Measurements from ENCODE around the gene DLK1. TPM values are rescaled to one million over a fixed set of nuclear protein-coding genes. Genes with fewer than 3 reads are reported as not detected.

The DLK1 gene
- total RNA-seq, 4 donors from 2014 or later: not detected

DNA sequence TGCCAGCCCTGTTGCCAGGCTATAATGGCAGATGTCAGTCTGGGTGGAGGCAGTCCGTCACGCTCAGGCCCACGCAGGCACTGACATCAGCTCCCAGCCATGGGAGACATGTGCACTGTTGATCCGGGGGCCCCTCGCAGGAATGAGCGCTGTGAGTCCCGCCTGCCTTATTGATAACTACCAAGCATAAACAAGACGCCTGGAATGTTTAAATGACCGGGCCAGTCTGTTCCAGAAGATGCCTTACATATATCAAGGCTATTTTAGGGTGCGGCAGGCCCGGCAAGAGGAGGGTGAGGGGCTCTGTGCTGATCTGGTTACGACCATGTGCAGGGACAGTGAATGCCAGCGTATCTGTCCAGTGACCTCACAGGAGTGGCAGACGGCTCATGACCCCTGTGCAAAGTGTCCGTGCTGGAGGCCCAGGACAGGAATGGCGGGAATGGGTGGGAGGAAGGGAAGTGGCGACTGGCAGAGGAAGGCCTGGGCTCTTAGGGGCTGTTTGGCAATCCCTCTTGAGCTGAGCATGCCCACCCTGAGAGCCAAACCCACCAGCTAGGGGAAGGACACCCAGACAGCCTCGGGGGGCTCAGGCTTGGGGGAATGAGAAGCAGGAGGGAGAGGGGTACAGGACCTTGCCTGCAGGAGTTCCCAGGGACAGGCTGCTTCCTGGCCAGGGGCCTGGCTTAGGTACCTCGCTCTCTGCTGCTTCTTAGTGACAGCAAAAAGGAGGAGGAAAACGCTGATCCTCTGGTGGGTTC lies 49.3 kb downstream of the DLK1 start:
- intact Hi-C loops (cut with DNase I; ENCODE audit: low total_unique reads): no loop called here
- WGBS, 2 donors: 79 to 83% methylated on average over 18 to 20 of the region's 20 CpGs
- peak in 1 of 2 donors; percentile 82 for DNase-seq (ENCODE audit: low spot score in 2 of 2)
- H3K4me3 ChIP-seq (ENCODE audit: low read depth, poor library complexity, severe bottlenecking): no peak overlapping the region
- TF ChIP-seq, protein P1, sequence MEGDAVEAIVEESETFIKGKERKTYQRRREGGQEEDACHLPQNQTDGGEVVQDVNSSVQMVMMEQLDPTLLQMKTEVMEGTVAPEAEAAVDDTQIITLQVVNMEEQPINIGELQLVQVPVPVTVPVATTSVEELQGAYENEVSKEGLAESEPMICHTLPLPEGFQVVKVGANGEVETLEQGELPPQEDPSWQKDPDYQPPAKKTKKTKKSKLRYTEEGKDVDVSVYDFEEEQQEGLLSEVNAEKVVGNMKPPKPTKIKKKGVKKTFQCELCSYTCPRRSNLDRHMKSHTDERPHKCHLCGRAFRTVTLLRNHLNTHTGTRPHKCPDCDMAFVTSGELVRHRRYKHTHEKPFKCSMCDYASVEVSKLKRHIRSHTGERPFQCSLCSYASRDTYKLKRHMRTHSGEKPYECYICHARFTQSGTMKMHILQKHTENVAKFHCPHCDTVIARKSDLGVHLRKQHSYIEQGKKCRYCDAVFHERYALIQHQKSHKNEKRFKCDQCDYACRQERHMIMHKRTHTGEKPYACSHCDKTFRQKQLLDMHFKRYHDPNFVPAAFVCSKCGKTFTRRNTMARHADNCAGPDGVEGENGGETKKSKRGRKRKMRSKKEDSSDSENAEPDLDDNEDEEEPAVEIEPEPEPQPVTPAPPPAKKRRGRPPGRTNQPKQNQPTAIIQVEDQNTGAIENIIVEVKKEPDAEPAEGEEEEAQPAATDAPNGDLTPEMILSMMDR (IDR thresholded peaks at IDR 0.05): no peak
- TF ChIP-seq POLR2A (IDR thresholded peaks at IDR 0.05): no peak

GRCh38 chr14:100776681-100777365 lies 50.1 kb downstream of the DLK1 start:
- no peak overlapping the region for H3K4me3 ChIP-seq (ENCODE audit: low read depth, poor library complexity, severe bottlenecking)
- 84 to 85% methylated on average over 14 of the region's 14 CpGs for WGBS, 2 donors
- DNase-seq (ENCODE audit: low spot score in 2 of 2): peak in 1 of 2 donors; percentile 77
- intact Hi-C loops (cut with DNase I; ENCODE audit: low total_unique reads): no loop called here
- TF ChIP-seq, protein P1 (IDR thresholded peaks at IDR 0.05): no peak
- no peak for TF ChIP-seq POLR2A (IDR thresholded peaks at IDR 0.05)

GRCh38 chr14:100777366-100777817 lies 50.7 kb downstream of the DLK1 start:
- no peak overlapping the region for H3K4me3 ChIP-seq (ENCODE audit: low read depth, poor library complexity, severe bottlenecking)
- no peak for TF ChIP-seq POLR2A (IDR thresholded peaks at IDR 0.05)
- intact Hi-C loops (cut with DNase I; ENCODE audit: low total_unique reads): no loop called here
- no peak for DNase-seq (ENCODE audit: low spot score in 2 of 2)
- WGBS, 2 donors: 79% methylated on average over 11 of the region's 11 CpGs

GRCh38 chr14:100777818-100778525 lies 51.3 kb downstream of the DLK1 start:
- DNase-seq (ENCODE audit: low spot score in 2 of 2): peak in 1 of 2 donors; percentile 78
- H3K4me3 ChIP-seq (ENCODE audit: low read depth, poor library complexity, severe bottlenecking): no peak overlapping the region
- intact Hi-C loops (cut with DNase I; ENCODE audit: low total_unique reads): no loop called here
- WGBS, 2 donors: 50 to 53% methylated on average over 22 of the region's 22 CpGs
- TF ChIP-seq, protein P1 (IDR thresholded peaks at IDR 0.05): no peak
- no peak for TF ChIP-seq POLR2A (IDR thresholded peaks at IDR 0.05)

DNA sequence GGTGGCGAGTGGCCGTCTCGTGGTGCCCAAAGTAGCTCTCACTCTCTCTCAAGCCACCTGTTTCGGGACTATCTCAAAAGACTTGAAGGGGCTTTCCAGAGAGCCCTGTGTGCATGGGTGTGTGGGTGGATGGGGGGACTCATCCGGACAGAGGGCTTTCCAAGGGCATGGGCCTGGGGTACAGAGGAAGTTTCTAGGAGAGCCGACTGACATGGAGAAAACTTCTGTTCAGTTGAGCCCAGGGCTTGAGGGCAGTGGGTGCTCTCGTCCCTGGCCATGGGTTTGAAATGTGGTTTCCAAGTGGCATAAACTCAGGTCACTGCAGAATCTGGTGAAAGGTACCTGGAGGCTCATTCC lies 51.8 kb downstream of the DLK1 start:
- 61 to 79% methylated on average over 7 of the region's 7 CpGs for WGBS, 2 donors
- no peak overlapping the region for H3K4me3 ChIP-seq (ENCODE audit: low read depth, poor library complexity, severe bottlenecking)
- peak in 1 of 2 donors; percentile 64 for DNase-seq (ENCODE audit: low spot score in 2 of 2)
- intact Hi-C loops (cut with DNase I; ENCODE audit: low total_unique reads): no loop called here
- no peak for TF ChIP-seq POLR2A (IDR thresholded peaks at IDR 0.05)
- TF ChIP-seq, protein P1 (IDR thresholded peaks at IDR 0.05): no peak

Data from lower leg skin (tissue), 4 donors.